ENCODE measurements around the gene TDRD7.

- TF ChIP-seq, protein P1, sequence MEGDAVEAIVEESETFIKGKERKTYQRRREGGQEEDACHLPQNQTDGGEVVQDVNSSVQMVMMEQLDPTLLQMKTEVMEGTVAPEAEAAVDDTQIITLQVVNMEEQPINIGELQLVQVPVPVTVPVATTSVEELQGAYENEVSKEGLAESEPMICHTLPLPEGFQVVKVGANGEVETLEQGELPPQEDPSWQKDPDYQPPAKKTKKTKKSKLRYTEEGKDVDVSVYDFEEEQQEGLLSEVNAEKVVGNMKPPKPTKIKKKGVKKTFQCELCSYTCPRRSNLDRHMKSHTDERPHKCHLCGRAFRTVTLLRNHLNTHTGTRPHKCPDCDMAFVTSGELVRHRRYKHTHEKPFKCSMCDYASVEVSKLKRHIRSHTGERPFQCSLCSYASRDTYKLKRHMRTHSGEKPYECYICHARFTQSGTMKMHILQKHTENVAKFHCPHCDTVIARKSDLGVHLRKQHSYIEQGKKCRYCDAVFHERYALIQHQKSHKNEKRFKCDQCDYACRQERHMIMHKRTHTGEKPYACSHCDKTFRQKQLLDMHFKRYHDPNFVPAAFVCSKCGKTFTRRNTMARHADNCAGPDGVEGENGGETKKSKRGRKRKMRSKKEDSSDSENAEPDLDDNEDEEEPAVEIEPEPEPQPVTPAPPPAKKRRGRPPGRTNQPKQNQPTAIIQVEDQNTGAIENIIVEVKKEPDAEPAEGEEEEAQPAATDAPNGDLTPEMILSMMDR (conservative IDR thresholded peaks at IDR 0.05) = no peak
- no peak for TF ChIP-seq ZFX (IDR thresholded peaks at IDR 0.05)
These were observed 61.8 kb downstream of the TDRD7 start for GRCh38 chr9:97473717-97474116.

Measured in C4-2B (cell line).